Measurements from ENCODE around the gene NISCH.

NISCH gene

DNA sequence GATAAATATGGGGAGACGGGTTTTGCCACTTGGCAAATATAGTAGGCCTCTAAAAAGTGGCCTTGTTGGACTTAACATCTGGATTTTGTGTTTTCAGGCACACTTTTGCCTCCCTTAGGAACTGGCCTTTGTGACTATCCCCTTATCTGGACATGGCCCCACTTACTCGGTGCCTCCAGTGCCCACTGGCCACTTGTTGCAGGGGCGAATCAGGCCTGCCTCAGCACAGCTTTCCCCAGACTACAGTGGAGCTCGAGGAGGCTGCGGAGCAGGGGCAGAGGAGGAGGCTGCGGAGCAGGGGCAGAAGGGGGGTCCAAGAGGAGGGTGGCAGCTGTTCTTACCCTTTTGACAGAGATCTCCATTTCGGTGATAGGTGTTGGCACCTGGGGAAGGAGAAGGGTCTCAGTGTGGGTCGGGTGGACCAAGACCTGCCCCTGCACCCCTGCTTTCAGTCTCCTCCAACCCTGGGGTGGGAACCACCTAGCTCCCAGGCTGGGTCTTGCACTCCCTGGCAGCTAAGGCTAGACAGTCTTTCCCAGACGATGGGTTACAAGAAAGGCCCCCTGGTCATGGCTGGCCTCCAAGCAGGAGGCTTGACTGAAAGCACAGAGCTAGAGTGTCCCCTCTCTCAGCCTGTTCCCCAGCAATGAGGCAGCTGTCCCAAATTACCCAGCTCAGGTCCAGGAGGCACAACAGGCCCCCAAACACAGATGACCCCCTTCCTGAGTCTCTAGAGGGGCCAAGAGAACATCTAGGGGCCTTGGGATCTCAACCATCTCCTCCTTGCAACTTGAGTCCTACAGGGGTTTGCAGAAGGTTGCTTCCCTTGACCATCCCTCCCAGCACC lies 16.6 kb upstream of the NISCH start:
- Histone ChIP-seq H3K36me3 (replicated peaks in 1 of 2; ENCODE audit: control insufficient read depth in 2 of 2, insufficient read depth in 2 of 2, low read length in 2 of 2) (no peaks in the 10 kb centered on the region), H3K4me2 (ENCODE audit: insufficient read depth, low read length, poor library complexity, severe bottlenecking) (no peak overlapping the region), H4K91ac (ENCODE audit: low read depth, low read length, poor library complexity) (no peak overlapping the region), H2BK5ac (ENCODE audit: low read length) (no peak overlapping the region), H3K9ac (ENCODE audit: low read depth, low read length, poor library complexity) (no peak overlapping the region), H2BK15ac (ENCODE audit: low read length) (no peak overlapping the region), H3K18ac (ENCODE audit: low read length) (no peak overlapping the region), H3K4ac (ENCODE audit: low read length) (no peak overlapping the region), H4K8ac (ENCODE audit: low read depth, low read length) (no peak overlapping the region), H3K9me3 (replicated peaks in 1 of 2; ENCODE audit: control insufficient read depth in 2 of 2, insufficient read depth in 1 of 2, low read depth in 1 of 2, low read length in 2 of 2) (no peaks in the 10 kb centered on the region), H3K23ac (ENCODE audit: low read depth, low read length, poor library complexity) (no peak overlapping the region), H3K79me1 (ENCODE audit: low read depth, low read length) (no peaks in the 10 kb centered on the region), H3K14ac (ENCODE audit: low read length) (no peak overlapping the region), H2AFZ (ENCODE audit: low read length) (no peak overlapping the region), H3K4me1 (ENCODE audit: control insufficient read depth in 2 of 2, insufficient read depth in 1 of 2, low read depth in 1 of 2, low read length in 2 of 2) (peaks cover 5 to 11% of the 10 kb centered on the region in 2 donors), H2BK120ac (ENCODE audit: low read depth, low read length) (no peak overlapping the region), H3K27ac (replicated peaks; ENCODE audit: low read length) (no peak overlapping the region), H2AK5ac (ENCODE audit: low read depth, low read length) (no peak overlapping the region), H3K27me3 (ENCODE audit: control insufficient read depth in 3 of 3, insufficient read depth in 3 of 3, low read depth in 1 of 3, low read length in 3 of 3) (peaks cover 0 to 37% (median 0%) of the 10 kb centered on the region in 3 experiments), H2BK12ac (ENCODE audit: low read length) (no peak overlapping the region), H3K4me3 (ENCODE audit: low read length in 2 of 2) (no peak overlapping the region)
- no CpG with 5 or more reads among the region's 9 CpGs for WGBS, 2 donors (ENCODE audit: extremely low coverage in 2 of 2, insufficient read length in 2 of 2, insufficient replicate concordance in 1 of 2)
- no peak for DNase-seq (ENCODE audit: low spot score)

DNA sequence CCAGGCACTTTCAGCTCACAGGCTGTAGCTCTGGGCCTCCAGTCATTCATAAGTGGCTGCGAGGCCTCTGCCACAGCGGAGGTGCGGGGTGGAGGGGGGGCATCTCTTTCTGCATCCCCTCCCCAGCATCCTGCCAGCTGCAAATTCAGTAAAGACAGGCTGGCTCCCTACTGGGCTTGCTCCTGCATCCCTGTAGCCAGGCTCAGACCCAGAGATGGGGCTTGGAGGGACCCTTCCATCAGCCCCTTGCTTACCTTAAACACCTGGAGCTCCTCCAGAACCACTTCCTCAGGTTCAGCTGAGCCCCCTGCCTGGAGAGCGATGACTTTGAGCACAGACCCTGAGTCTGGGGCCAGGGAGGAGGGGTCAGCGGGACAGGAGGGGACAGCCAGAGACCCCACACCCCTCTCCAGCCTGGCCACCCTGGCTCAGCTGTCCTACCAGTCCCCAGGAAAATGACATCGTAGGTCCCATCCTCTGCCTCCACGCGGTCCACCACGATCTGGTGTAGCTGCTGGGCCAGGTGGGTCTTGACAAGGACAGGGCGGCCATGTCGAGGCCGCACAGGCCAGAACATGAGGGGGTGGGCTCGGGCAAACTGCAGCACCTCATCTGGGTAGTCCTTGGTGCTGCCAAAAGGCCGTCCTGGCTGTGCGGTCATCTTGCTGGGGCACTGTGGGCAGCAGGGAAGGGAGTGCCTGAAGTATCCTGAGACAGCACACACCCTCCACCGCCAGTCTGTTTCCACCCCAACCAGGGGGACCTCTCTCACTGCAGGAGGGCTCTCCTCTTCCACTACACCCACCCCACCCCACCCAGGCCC lies 15.8 kb upstream of the NISCH start:
- Histone ChIP-seq H3K27me3 (ENCODE audit: control insufficient read depth in 3 of 3, insufficient read depth in 3 of 3, low read depth in 1 of 3, low read length in 3 of 3) (peaks cover 0 to 45% (median 0%) of the 10 kb centered on the region in 3 experiments), H3K4me2 (ENCODE audit: insufficient read depth, low read length, poor library complexity, severe bottlenecking) (no peak overlapping the region), H2BK120ac (ENCODE audit: low read depth, low read length) (no peak overlapping the region), H2AFZ (ENCODE audit: low read length) (no peak overlapping the region), H3K4ac (ENCODE audit: low read length) (no peak overlapping the region), H3K14ac (ENCODE audit: low read length) (peak overlapping the region; percentile 44), H4K91ac (ENCODE audit: low read depth, low read length, poor library complexity) (peak overlapping the region; percentile 59), H3K79me1 (ENCODE audit: low read depth, low read length) (no peaks in the 10 kb centered on the region), H2BK5ac (ENCODE audit: low read length) (no peak overlapping the region), H2BK15ac (ENCODE audit: low read length) (no peak overlapping the region), H3K36me3 (replicated peaks in 1 of 2; ENCODE audit: control insufficient read depth in 2 of 2, insufficient read depth in 2 of 2, low read length in 2 of 2) (no peaks in the 10 kb centered on the region), H3K4me3 (ENCODE audit: low read length in 2 of 2) (no peak overlapping the region), H3K23ac (ENCODE audit: low read depth, low read length, poor library complexity) (no peak overlapping the region), H3K18ac (ENCODE audit: low read length) (no peak overlapping the region), H2AK5ac (ENCODE audit: low read depth, low read length) (peak overlapping the region; percentile 32), H4K8ac (ENCODE audit: low read depth, low read length) (peak overlapping the region; percentile 4), H2BK12ac (ENCODE audit: low read length) (no peak overlapping the region), H3K27ac (replicated peaks; ENCODE audit: low read length) (no peak overlapping the region), H3K9ac (ENCODE audit: low read depth, low read length, poor library complexity) (no peak overlapping the region), H3K9me3 (replicated peaks in 1 of 2; ENCODE audit: control insufficient read depth in 2 of 2, insufficient read depth in 1 of 2, low read depth in 1 of 2, low read length in 2 of 2) (no peaks in the 10 kb centered on the region), H3K4me1 (ENCODE audit: control insufficient read depth in 2 of 2, insufficient read depth in 1 of 2, low read depth in 1 of 2, low read length in 2 of 2) (peaks cover 0 to 10% of the 10 kb centered on the region in 2 donors)
- no peak for DNase-seq (ENCODE audit: low spot score)
- WGBS, 2 donors (ENCODE audit: extremely low coverage in 2 of 2, insufficient read length in 2 of 2, insufficient replicate concordance in 1 of 2): no CpG with 5 or more reads among the region's 16 CpGs

DNA sequence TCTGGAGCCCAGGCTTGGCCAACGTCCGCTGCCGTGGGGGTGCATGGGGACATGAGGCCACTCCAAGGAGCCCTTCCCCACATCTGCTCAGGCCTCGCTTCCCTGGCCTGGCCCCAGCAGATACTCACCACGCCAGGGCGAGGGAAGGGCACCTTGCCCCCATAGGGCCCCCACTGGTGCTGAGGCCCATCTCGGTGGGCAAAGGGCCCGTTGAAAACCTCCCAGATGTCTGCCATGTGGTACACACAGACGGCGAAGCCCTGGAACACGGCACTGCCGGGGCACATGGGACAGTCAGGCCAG lies 15.2 kb upstream of the NISCH start:
- Histone ChIP-seq H3K18ac (ENCODE audit: low read length) (no peak overlapping the region), H2BK12ac (ENCODE audit: low read length) (no peak overlapping the region), H2AK5ac (ENCODE audit: low read depth, low read length) (no peak overlapping the region), H2BK15ac (ENCODE audit: low read length) (peak overlapping the region; percentile 85), H3K27ac (replicated peaks; ENCODE audit: low read length) (no peak overlapping the region), H2AFZ (ENCODE audit: low read length) (no peak overlapping the region), H3K4me1 (ENCODE audit: control insufficient read depth in 2 of 2, insufficient read depth in 1 of 2, low read depth in 1 of 2, low read length in 2 of 2) (peaks cover 0 to 15% of the 10 kb centered on the region in 2 donors), H3K14ac (ENCODE audit: low read length) (no peak overlapping the region), H3K36me3 (replicated peaks in 1 of 2; ENCODE audit: control insufficient read depth in 2 of 2, insufficient read depth in 2 of 2, low read length in 2 of 2) (no peaks in the 10 kb centered on the region), H3K27me3 (ENCODE audit: control insufficient read depth in 3 of 3, insufficient read depth in 3 of 3, low read depth in 1 of 3, low read length in 3 of 3) (peaks cover 0 to 45% (median 0%) of the 10 kb centered on the region in 3 experiments), H4K91ac (ENCODE audit: low read depth, low read length, poor library complexity) (no peak overlapping the region), H3K9me3 (replicated peaks in 1 of 2; ENCODE audit: control insufficient read depth in 2 of 2, insufficient read depth in 1 of 2, low read depth in 1 of 2, low read length in 2 of 2) (no peaks in the 10 kb centered on the region), H3K4me2 (ENCODE audit: insufficient read depth, low read length, poor library complexity, severe bottlenecking) (no peak overlapping the region), H3K4ac (ENCODE audit: low read length) (no peak overlapping the region), H2BK120ac (ENCODE audit: low read depth, low read length) (no peak overlapping the region), H3K4me3 (ENCODE audit: low read length in 2 of 2) (no peak overlapping the region), H3K79me1 (ENCODE audit: low read depth, low read length) (no peaks in the 10 kb centered on the region), H3K23ac (ENCODE audit: low read depth, low read length, poor library complexity) (peak overlapping the region; percentile 85), H3K9ac (ENCODE audit: low read depth, low read length, poor library complexity) (peak overlapping the region; percentile 44), H2BK5ac (ENCODE audit: low read length) (no peak overlapping the region), H4K8ac (ENCODE audit: low read depth, low read length) (peak overlapping the region; percentile 17)
- no CpG with 5 or more reads among the region's 12 CpGs for WGBS, 2 donors (ENCODE audit: extremely low coverage in 2 of 2, insufficient read length in 2 of 2, insufficient replicate concordance in 1 of 2)
- DNase-seq (ENCODE audit: low spot score): no peak

DNA sequence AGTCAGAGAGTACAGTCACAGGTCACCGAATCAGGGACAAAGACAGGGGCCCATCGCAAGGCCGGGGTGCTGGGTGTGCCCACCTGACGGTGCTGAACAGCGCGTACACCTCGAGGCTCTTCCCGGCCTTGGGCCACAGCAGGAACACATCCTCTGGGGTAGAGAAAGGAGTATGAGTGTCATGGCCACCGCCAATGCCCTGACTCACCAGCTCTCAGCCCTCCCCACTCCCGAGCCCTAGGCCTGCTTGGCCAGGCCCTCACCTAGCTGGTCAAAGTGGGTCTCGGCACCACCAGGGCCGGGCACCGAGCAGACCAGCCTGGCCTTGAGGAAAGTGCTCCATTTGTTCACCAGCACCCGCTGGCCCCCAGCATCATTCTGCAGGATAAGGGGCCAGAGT lies 14.7 kb upstream of the NISCH start:
- Histone ChIP-seq H3K23ac (ENCODE audit: low read depth, low read length, poor library complexity) (peak overlapping the region; percentile 85), H2AK5ac (ENCODE audit: low read depth, low read length) (peak overlapping the region; percentile 90), H3K79me1 (ENCODE audit: low read depth, low read length) (no peaks in the 10 kb centered on the region), H3K4me1 (ENCODE audit: control insufficient read depth in 2 of 2, insufficient read depth in 1 of 2, low read depth in 1 of 2, low read length in 2 of 2) (peaks cover 0 to 18% of the 10 kb centered on the region in 2 donors), H2BK120ac (ENCODE audit: low read depth, low read length) (no peak overlapping the region), H3K27me3 (ENCODE audit: control insufficient read depth in 3 of 3, insufficient read depth in 3 of 3, low read depth in 1 of 3, low read length in 3 of 3) (peaks cover 0 to 50% (median 0%) of the 10 kb centered on the region in 3 experiments), H3K9me3 (replicated peaks in 1 of 2; ENCODE audit: control insufficient read depth in 2 of 2, insufficient read depth in 1 of 2, low read depth in 1 of 2, low read length in 2 of 2) (no peaks in the 10 kb centered on the region), H2BK12ac (ENCODE audit: low read length) (peak overlapping the region; percentile 41), H2AFZ (ENCODE audit: low read length) (no peak overlapping the region), H3K36me3 (replicated peaks in 1 of 2; ENCODE audit: control insufficient read depth in 2 of 2, insufficient read depth in 2 of 2, low read length in 2 of 2) (no peaks in the 10 kb centered on the region), H4K91ac (ENCODE audit: low read depth, low read length, poor library complexity) (no peak overlapping the region), H3K4ac (ENCODE audit: low read length) (peak overlapping the region; percentile 37), H3K4me2 (ENCODE audit: insufficient read depth, low read length, poor library complexity, severe bottlenecking) (no peak overlapping the region), H3K18ac (ENCODE audit: low read length) (peak overlapping the region; percentile 28), H3K27ac (replicated peaks; ENCODE audit: low read length) (no peak overlapping the region), H4K8ac (ENCODE audit: low read depth, low read length) (peak overlapping the region; percentile 17), H3K14ac (ENCODE audit: low read length) (peak overlapping the region; percentile 98), H3K9ac (ENCODE audit: low read depth, low read length, poor library complexity) (peak overlapping the region; percentile 44), H2BK15ac (ENCODE audit: low read length) (peak overlapping the region; percentile 85), H2BK5ac (ENCODE audit: low read length) (no peak overlapping the region), H3K4me3 (ENCODE audit: low read length in 2 of 2) (no peak overlapping the region)
- no CpG with 5 or more reads among the region's 14 CpGs for WGBS, 2 donors (ENCODE audit: extremely low coverage in 2 of 2, insufficient read length in 2 of 2, insufficient replicate concordance in 1 of 2)
- DNase-seq (ENCODE audit: low spot score): no peak

Data from neuronal stem cell (in vitro differentiated cells).